Esophagus (tissue), 2 donors: ENCODE measurements around the gene TRIM69. TPM values are rescaled to one million over a fixed set of nuclear protein-coding genes. Genes with fewer than 3 reads are reported as not detected.
A peak's percentile ranks its signal among the peaks of the same experiment; 100 is the strongest.
"Not testable (repeated sequence)": the region's sequence is repeated elsewhere in the genome, so short reads cannot be mapped to it uniquely, and the experiment has no call there.

Source experiments
- H3K27ac ChIP-seq, 2 donors: one replicate each; pipeline ENCODE4 v1.5.1; 2013; ENCODE audit warnings: low read depth in 2 of 2, mild to moderate bottlenecking in 2 of 2, inconsistent platforms in 1 of 2, low read length in 1 of 2, moderate library complexity in 1 of 2
- H3K27me3 ChIP-seq, 2 donors: one replicate each; pipeline ENCODE4 v1.6.1; 2013; ENCODE audit warnings: low read length in 2 of 2, control low read depth in 1 of 2, mild to moderate bottlenecking in 1 of 2; ENCODE audit not compliant: insufficient read depth in 2 of 2, control insufficient read depth in 1 of 2
- H3K36me3 ChIP-seq, 2 donors: one replicate each; pipeline ENCODE4 v1.6.1; 2013; ENCODE audit warnings: low read length in 1 of 2; ENCODE audit not compliant: control insufficient read depth in 2 of 2, insufficient read depth in 2 of 2
- H3K4me1 ChIP-seq, 2 donors: one replicate each; pipeline ENCODE4 v1.6.1; 2013; ENCODE audit warnings: low read length in 1 of 2; ENCODE audit not compliant: control insufficient read depth in 2 of 2, insufficient read depth in 2 of 2
- H3K4me3 ChIP-seq, 2 donors: one replicate each; pipeline ENCODE4 v1.5.1; 2013; ENCODE audit warnings: low read length in 2 of 2, mild to moderate bottlenecking in 2 of 2, low read depth in 1 of 2, moderate library complexity in 1 of 2
- H3K9me3 ChIP-seq, 2 donors: one replicate each; pipeline ENCODE4 v1.6.1; 2013; ENCODE audit warnings: mild to moderate bottlenecking in 2 of 2, low read depth in 1 of 2, low read length in 1 of 2, moderate library complexity in 1 of 2; ENCODE audit not compliant: control insufficient read depth in 2 of 2, insufficient read depth in 1 of 2
- WGBS, 2 donors: extraction: QIAGEN DNeasy Blood & Tissue Kit; methylation state at CpG; one replicate each; pipeline ENCODE4 v1.1.7; 2013; 5-methylcytosine and 5-hydroxymethylcytosine counted together
- polyA plus RNA-seq, 2 donors: library from polyadenylated mRNA; stranded (reverse); fragments of 200-250 nt; gene quantifications; one replicate each; pipeline ENCODE4 v1.2.3, GENCODE V29; 2013
- donor health status: healthy with polysubstance abuse.
- donor health status: Bipolar disorder and iron deficiency.

TRIM69 gene
- polyA plus RNA-seq, 2 donors, result 9.4 to 11.1 TPM

DNA sequence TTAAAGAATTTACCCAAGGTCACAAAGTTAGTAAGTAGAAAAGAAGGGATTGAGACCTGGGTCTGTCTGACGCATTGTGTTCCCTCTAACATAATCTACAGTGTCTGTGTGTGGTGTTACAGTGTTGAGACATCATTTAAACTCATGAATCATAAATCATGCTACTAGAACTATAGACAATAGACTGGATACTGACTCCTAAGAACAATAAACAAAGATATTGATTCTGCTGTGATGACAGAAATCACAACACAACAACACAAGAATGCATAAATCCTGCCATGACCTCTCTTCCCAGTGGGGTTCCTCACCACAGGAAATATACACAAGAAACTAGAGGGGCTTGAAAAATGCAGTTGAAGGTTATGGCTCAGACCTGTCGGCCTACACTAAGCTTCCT is 44.3 kb downstream of the TRIM69 start:
- Histone ChIP-seq H3K27ac (no peak overlapping the region), H3K36me3 (no peaks in the 10 kb centered on the region), H3K4me1 (no peaks in the 10 kb centered on the region), H3K9me3 (no peaks in the 10 kb centered on the region), H3K4me3 (no peak overlapping the region), H3K27me3 (no peaks in the 10 kb centered on the region)
- 76 to 80% methylated on average over 2 of the region's 2 CpGs for WGBS, 2 donors

DNA sequence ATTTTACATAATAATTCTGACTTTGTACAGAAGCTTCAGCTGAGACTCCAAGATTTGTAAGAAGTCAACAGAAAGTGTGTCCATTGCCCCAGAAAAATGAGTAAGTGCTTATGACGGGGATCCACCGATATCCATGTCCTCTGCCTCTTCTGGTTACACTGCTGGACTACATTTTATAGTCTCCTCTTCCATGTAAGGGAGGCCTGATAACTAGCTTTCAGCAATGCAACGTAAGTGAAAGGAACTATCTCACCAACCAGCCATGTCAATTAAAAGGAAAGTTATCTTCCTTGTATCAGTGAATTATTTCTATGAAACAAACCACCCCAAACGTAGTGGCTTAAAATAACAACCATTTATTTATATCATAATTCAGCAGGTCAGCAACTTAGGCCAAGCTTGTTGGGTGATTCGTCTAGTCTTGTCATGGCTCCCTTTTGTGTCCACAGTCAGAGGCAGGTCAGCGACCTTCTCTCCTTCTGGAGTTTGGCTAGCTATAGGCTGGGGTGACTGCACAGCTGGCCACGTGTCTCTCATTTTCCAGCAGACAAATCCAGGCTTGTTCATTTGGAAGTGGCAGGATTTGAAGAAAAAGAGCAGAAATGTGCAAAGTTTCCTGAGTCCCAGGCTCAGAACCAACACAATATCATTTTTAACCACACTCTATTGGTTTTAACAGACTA is 44.9 kb downstream of the TRIM69 start:
- Histone ChIP-seq H3K4me1 (no peaks in the 10 kb centered on the region), H3K27me3 (no peaks in the 10 kb centered on the region), H3K4me3 (no peak overlapping the region), H3K36me3 (no peaks in the 10 kb centered on the region), H3K27ac (no peak overlapping the region), H3K9me3 (no peaks in the 10 kb centered on the region)
- WGBS, 2 donors, result 80 to 81% methylated on average over 7 of the region's 7 CpGs

DNA sequence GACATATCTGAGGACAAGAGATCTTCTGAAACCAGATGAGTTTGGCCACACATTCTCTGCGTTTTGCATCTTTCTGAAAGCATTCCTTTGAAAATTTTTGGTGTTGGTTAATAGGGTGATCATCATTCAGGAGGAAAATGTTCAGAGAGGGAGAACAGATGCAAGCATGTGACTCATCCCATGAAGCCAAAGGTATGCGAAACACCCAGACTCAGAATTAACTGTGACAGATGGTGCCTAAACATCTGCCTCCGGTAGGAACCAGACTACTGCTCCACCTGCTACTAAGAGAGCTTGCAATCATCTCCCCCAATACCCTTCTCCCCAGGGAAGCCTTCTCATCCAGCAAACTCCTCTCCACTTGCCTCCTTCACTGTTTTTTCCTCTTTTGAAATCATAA is 46.2 kb downstream of the TRIM69 start:
- Histone ChIP-seq H3K9me3 (no peaks in the 10 kb centered on the region), H3K36me3 (no peaks in the 10 kb centered on the region), H3K27ac (no peak overlapping the region), H3K4me1 (no peaks in the 10 kb centered on the region), H3K27me3 (no peaks in the 10 kb centered on the region), H3K4me3 (no peak overlapping the region)
- WGBS, 2 donors, result 86 to 96% methylated on average over 3 of the region's 3 CpGs

DNA sequence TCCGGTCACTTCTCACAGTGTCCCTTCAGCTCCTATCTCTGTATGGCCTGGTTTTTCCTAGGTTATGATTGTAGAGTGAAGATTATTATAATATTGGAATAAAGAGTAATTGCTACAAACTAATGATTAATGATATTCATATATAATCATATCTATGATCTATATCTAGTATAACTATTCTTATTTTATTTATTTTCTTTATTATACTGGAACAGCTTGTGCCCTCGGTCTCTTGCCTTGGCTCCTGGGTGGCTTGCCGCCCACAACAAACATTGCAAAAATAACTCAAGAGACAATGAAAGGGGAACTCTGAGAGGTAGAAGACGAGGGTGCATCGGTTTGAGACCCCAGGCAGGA is 48.6 kb downstream of the TRIM69 start:
- peak overlapping the region; percentile 61 for H3K4me3 ChIP-seq
- not testable (repeated sequence) for H3K27ac ChIP-seq, H3K4me1 ChIP-seq, H3K27me3 ChIP-seq, H3K9me3 ChIP-seq, H3K36me3 ChIP-seq
- 54% methylated on average over 5 of the region's 5 CpGs for WGBS, 2 donors

DNA sequence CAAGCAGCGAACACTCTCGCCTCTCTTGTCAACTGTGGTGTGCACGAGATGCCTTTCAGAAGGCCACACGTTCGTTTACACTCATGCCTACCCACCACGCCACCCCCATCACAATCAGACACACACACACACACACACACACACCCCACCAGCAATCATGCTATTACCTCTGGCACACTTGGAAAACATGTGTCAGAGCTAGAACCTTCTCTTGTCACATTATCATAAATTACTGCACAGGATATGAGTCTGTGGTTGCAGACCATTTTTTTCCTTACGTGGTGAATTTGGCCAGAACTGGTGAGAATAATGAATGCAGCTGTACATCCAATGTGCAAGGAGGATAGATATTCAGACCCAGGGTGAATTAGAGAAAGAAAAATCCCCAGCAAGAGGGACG is 52.4 kb downstream of the TRIM69 start:
- no peaks in the 10 kb centered on the region for H3K4me1 ChIP-seq
- no peak overlapping the region for H3K27ac ChIP-seq
- no peaks in the 10 kb centered on the region for H3K36me3 ChIP-seq
- no peaks in the 10 kb centered on the region for H3K9me3 ChIP-seq
- WGBS, 2 donors, result 67 to 70% methylated on average over 8 of the region's 8 CpGs
- no peak overlapping the region for H3K4me3 ChIP-seq
- no peaks in the 10 kb centered on the region for H3K27me3 ChIP-seq

DNA sequence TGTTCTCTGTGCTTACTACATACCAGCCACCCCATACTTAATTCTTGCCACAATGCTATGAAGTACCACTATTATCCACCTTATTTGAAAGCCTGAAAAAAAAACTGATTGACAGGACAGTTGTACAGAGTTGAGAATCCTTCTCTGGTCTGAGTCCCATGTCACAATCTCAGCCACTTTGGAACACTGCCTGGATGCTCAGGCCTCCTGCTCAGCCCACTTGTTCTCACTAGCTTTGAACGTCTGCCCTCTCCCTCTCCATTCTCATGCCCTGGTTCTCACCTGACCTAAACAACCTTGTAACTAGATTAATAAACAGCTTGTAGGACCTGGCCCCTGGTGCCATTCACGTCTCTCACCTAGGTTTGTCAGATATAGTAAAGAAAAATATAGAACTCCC is 53.9 kb downstream of the TRIM69 start:
- H3K4me3 ChIP-seq, result no peak overlapping the region
- no peaks in the 10 kb centered on the region for H3K27me3 ChIP-seq
- WGBS, 2 donors, result 76 to 79% methylated on average over 2 of the region's 2 CpGs

DNA sequence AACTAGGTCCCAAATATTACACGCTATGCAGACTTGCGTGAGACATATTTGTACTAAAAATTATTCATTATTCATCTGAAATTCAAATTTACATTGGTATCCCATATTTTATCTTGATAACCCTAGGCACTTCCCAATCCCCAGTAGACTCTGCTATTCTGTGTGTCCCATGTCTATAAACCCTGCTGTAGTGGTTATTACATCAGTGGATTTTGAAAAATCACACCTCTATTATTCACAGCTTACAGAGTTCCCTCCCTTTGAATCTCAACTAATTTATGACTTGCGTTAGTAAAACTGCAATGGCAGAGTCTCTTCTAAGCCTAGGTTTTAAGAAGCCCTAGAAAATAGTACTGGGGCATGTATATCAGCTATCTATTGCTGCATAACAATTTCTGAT is 54.3 kb downstream of the TRIM69 start:
- Histone ChIP-seq H3K4me3 (no peak overlapping the region), H3K27me3 (no peaks in the 10 kb centered on the region), H3K4me1 (no peaks in the 10 kb centered on the region), H3K9me3 (no peaks in the 10 kb centered on the region), H3K27ac (no peak overlapping the region), H3K36me3 (no peaks in the 10 kb centered on the region)
- 95 to 96% methylated on average over 3 of the region's 3 CpGs for WGBS, 2 donors

More for the DNA sequence above, 53.9 kb downstream of the TRIM69 start:
- Histone ChIP-seq H3K4me1 (no peaks in the 10 kb centered on the region), H3K27ac (no peak overlapping the region), H3K36me3 (no peaks in the 10 kb centered on the region), H3K9me3 (no peaks in the 10 kb centered on the region)

DNA sequence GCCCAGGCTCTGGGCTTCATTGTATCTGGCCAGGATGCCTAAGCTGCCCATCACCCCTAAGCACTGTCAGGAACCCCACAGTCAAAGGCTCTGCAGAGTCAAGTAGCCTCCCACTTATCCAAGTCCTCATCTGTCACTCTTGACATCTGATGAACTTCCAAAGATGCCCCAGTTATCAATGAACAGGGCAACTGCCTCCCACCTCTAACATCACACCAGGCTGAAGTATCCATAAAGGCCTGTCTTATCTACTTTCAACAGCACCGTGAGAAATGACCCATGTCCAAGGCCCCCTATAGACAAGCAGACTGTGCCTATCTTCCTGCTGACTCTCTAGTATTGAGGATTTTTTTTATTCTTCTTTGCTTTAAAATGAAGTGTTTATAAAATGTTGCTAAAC is 56.4 kb downstream of the TRIM69 start:
- no peaks in the 10 kb centered on the region for H3K4me1 ChIP-seq
- WGBS, 2 donors, result 62 to 81% methylated on average over 1 of the region's 1 CpG
- H3K27me3 ChIP-seq, result no peaks in the 10 kb centered on the region
- H3K36me3 ChIP-seq, result no peaks in the 10 kb centered on the region
- no peak overlapping the region for H3K27ac ChIP-seq
- H3K9me3 ChIP-seq, result no peaks in the 10 kb centered on the region
- no peak overlapping the region for H3K4me3 ChIP-seq

DNA sequence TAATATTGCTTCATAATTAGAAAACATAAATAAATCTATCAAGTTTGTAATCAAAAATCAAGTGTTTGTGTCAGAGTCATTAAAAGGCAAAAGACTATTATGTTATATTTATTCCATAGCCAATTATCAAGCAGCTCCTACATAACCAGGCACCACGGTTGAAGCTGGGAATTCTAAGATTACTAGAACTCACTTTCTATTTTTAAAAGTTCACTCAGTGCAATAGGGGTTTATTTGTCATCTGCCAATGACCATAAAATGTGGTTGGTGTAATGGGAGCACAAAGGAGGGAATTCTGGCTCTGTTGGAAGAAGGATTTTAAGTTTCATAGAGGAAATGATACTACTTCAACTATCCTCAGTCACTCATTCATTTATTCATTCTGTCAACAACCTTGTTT is 57.7 kb downstream of the TRIM69 start:
- no peaks in the 10 kb centered on the region for H3K4me1 ChIP-seq
- no peak overlapping the region for H3K4me3 ChIP-seq
- H3K9me3 ChIP-seq, result no peaks in the 10 kb centered on the region
- H3K27ac ChIP-seq, result no peak overlapping the region
- no peaks in the 10 kb centered on the region for H3K36me3 ChIP-seq
- 60 to 63% methylated on average over 1 of the region's 1 CpG for WGBS, 2 donors
- H3K27me3 ChIP-seq, result no peaks in the 10 kb centered on the region

DNA sequence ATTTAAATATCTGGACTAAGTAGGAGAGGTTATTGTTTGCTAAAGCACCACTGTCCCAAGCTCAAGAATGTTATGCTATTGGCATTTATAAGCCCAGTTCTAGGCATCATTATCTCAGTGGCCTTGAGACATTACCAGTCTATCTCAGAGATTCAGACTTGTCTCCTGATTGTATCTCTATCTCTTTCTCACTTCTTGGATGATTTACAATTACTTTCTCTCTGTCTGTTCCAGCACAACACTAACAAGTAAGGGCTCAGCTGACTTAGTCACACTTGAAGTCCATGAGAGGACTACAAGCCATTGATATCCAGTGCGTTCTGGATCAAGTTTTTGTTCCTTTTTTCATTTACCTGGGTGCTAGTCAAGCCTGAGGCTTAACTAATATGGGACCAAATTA is 60.2 kb downstream of the TRIM69 start:
- no peaks in the 10 kb centered on the region for H3K27me3 ChIP-seq
- no peak overlapping the region for H3K27ac ChIP-seq
- no peaks in the 10 kb centered on the region for H3K9me3 ChIP-seq
- 67 to 79% methylated on average over 1 of the region's 1 CpG for WGBS, 2 donors
- H3K4me3 ChIP-seq, result no peak overlapping the region
- H3K4me1 ChIP-seq, result no peaks in the 10 kb centered on the region
- no peaks in the 10 kb centered on the region for H3K36me3 ChIP-seq
